Activated CD4-positive, alpha-beta T cell treated with anti-CD3 and anti-CD28 coated beads, Interleukin-10, Interleukin-2, amounts not matched to agents 100 ng/mL and 50 ng/mL, durations not matched to agents 16 hours and 8 hours (primary cell): Measurements from ENCODE around the gene AUP1.

ENCODE experiments used
- DNase-seq: peaks from one replicate; pipeline ENCODE4 v3.0.0-alpha.2; 2020

AUP1 gene

GRCh38 chr2:74512744-74513604 is 16.5 kb downstream of the AUP1 start:
- no peak for DNase-seq

- no peak for DNase-seq
Measured at GRCh38 chr2:74511104-74511989, 18.2 kb downstream of the AUP1 start.

GRCh38 chr2:74510272-74510671 is 19.2 kb downstream of the AUP1 start:
- DNase-seq = no peak

GRCh38 chr2:74507926-74508520 is 21.5 kb downstream of the AUP1 start:
- DNase-seq = no peak

- peak; percentile 99 for DNase-seq
Measured at GRCh38 chr2:74507145-74507925, 22.2 kb downstream of the AUP1 start, which contains the start of gene PCGF1. Gene PCGF1 (minus strand): TSS chr2:74507695. CDS start chr2:74507668, 27 bp downstream.

- DNase-seq = no peak
Measured at GRCh38 chr2:74505448-74506246, 23.9 kb downstream of the AUP1 start.

- DNase-seq = no peak
Measured at GRCh38 chr2:74504591-74504990, 24.9 kb downstream of the AUP1 start.

GRCh38 chr2:74503506-74504475 is 25.7 kb downstream of the AUP1 start:
- no peak for DNase-seq

- peak; percentile 83 for DNase-seq
Measured at GRCh38 chr2:74502720-74503505, 26.6 kb downstream of the AUP1 start.

- DNase-seq = no peak
Measured at GRCh38 chr2:74502147-74502719, 27.3 kb downstream of the AUP1 start.

- no peak for DNase-seq
Measured at GRCh38 chr2:74501335-74502071, 28.0 kb downstream of the AUP1 start.

- DNase-seq = no peak
Measured at GRCh38 chr2:74500578-74500946, 28.9 kb downstream of the AUP1 start.

GRCh38 chr2:74499940-74500577 is 29.4 kb downstream of the AUP1 start:
- DNase-seq = no peak

GRCh38 chr2:74499267-74499939 is 30.1 kb downstream of the AUP1 start, which contains the start of gene LBX2:
Gene LBX2 (minus strand): TSS chr2:74499603. CDS start chr2:74499537, 66 bp downstream.
- peak; percentile 46 for DNase-seq

GRCh38 chr2:74498500-74499266 is 30.8 kb downstream of the AUP1 start:
- DNase-seq = peak; percentile 70

- peak; percentile 31 for DNase-seq
Measured at GRCh38 chr2:74497777-74498499, 31.6 kb downstream of the AUP1 start.
